ENCODE data around the gene PLEKHJ1.

DNA sequence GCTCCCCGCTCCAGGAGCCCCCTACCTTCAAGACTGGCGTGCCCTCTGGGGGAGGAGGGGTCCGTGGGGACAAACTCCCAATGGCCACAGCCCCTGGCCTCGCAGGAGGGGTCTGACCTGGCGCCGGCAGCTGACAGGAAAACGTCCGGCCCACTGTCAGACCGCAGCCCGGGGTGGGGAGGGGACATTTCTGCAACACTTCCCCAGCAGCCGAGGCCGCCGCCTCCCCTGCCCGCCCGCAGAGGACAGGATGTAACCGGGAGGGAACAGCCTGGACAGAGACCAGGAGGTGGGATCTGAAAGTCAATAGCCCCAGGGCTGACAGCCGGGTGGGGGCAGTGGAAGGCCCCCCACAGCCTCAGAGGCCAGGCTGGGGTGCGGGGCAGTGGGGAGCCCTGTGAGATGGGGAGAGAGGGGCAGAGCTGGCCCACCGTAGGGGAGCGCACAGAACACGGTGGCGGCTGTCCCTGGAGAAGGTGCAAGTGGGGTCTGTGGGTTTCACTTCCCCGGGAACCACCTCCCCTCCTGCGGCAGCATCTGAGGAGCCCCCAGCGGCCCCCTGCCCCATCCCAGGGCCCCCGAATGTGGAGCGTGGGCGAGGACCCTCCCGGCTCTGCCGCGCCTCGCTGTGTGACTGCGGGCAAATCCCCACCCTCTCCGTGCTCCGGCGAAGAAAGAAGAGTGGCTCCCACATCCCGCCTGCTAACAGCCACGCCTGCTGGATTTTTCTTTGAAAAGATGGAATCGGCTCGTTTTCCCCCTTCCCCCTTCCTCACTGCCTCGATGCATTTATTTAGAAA is 46.1 kb upstream of the PLEKHJ1 start, which contains the start of gene PEAK3:
- TF ChIP-seq EZH2 (IDR thresholded peaks at IDR 0.05; ENCODE audit: borderline replicate concordance, low read depth, low read length, poor library complexity, severe bottlenecking), result no peak
- TF ChIP-seq, protein P1, sequence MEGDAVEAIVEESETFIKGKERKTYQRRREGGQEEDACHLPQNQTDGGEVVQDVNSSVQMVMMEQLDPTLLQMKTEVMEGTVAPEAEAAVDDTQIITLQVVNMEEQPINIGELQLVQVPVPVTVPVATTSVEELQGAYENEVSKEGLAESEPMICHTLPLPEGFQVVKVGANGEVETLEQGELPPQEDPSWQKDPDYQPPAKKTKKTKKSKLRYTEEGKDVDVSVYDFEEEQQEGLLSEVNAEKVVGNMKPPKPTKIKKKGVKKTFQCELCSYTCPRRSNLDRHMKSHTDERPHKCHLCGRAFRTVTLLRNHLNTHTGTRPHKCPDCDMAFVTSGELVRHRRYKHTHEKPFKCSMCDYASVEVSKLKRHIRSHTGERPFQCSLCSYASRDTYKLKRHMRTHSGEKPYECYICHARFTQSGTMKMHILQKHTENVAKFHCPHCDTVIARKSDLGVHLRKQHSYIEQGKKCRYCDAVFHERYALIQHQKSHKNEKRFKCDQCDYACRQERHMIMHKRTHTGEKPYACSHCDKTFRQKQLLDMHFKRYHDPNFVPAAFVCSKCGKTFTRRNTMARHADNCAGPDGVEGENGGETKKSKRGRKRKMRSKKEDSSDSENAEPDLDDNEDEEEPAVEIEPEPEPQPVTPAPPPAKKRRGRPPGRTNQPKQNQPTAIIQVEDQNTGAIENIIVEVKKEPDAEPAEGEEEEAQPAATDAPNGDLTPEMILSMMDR (conservative IDR thresholded peaks at IDR 0.05; ENCODE audit: low read depth, low read length), result no peak
